IPS DF 6.9 (cell line): Measurements from ENCODE around the gene CPEB4.

Experiments
- DNase-seq: peaks from one replicate; pipeline ENCODE4 v3.0.0-alpha.2; 2013; ENCODE audit warnings: low read depth, low spot score
- H3K27ac ChIP-seq: one replicate; pipeline ENCODE4 v1.5.1; 2013; ENCODE audit warnings: low read length, control low read depth
- H3K27me3 ChIP-seq: 2 replicates; pipeline ENCODE4 v1.6.1; 2013; ENCODE audit warnings: mild to moderate bottlenecking, low read length; ENCODE audit not compliant: control insufficient read depth, insufficient read depth
- H3K36me3 ChIP-seq: 2 replicates; pipeline ENCODE4 v1.6.1; 2013; ENCODE audit warnings: low read length; ENCODE audit not compliant: control insufficient read depth, insufficient read depth
- H3K4me1 ChIP-seq: 2 replicates; pipeline ENCODE4 v1.6.1; 2013; ENCODE audit warnings: low read length; ENCODE audit not compliant: control insufficient read depth, insufficient read depth
- H3K4me3 ChIP-seq: 2 replicates; pipeline ENCODE4 v1.5.1; 2013; ENCODE audit warnings: mild to moderate bottlenecking, low read length
- H3K9me3 ChIP-seq: 2 replicates; pipeline ENCODE4 v1.6.1; 2013; ENCODE audit warnings: low read length, inconsistent platforms; ENCODE audit not compliant: control insufficient read depth, insufficient read depth
- WGBS: extraction: QIAGEN DNeasy Blood & Tissue Kit; methylation state at CpG from one replicate; pipeline ENCODE4 v1.1.7; 2013; ENCODE audit warnings: mixed read lengths, missing lambda C conversion rate; ENCODE audit not compliant: insufficient read length, insufficient coverage; 5-methylcytosine and 5-hydroxymethylcytosine counted together

The CPEB4 gene

GRCh38 chr5:173887610-173888472, at the start of gene CPEB4:
CPEB4 (plus strand) TSS chr5:173888349; CDS start chr5:173889734, 1,385 bp downstream.
- no peaks in the 10 kb centered on the region for H3K27me3 ChIP-seq
- peak; percentile 97 for DNase-seq
- no CpG with 5 or more reads among the region's 55 CpGs for WGBS
- no peaks in the 10 kb centered on the region for H3K36me3 ChIP-seq
- no peak within 1 kb of the TSS for H3K27ac ChIP-seq
- H3K9me3 ChIP-seq = no peaks in the 10 kb centered on the region
- peak within 1 kb of the TSS; percentile 59; the same call in 1 of the 2 replicates for H3K4me3 ChIP-seq
- peaks cover 4% of the 10 kb centered on the region; the same call in 1 of the 2 replicates for H3K4me1 ChIP-seq

GRCh38 chr5:173839117-173839713, 48.9 kb upstream of the CPEB4 start:
- no peak overlapping the region for H3K27ac ChIP-seq
- no peak overlapping the region for H3K4me3 ChIP-seq
- H3K4me1 ChIP-seq = no peaks in the 10 kb centered on the region
- no peaks in the 10 kb centered on the region for H3K9me3 ChIP-seq
- DNase-seq = no peak
- no peaks in the 10 kb centered on the region for H3K36me3 ChIP-seq
- WGBS = no CpG with 5 or more reads among the region's 5 CpGs
- H3K27me3 ChIP-seq = no peaks in the 10 kb centered on the region

GRCh38 chr5:173840111-173840983, 47.8 kb upstream of the CPEB4 start:
- Histone ChIP-seq H3K9me3 (no peaks in the 10 kb centered on the region), H3K36me3 (no peaks in the 10 kb centered on the region), H3K4me1 (no peaks in the 10 kb centered on the region), H3K4me3 (no peak overlapping the region), H3K27ac (no peak overlapping the region), H3K27me3 (no peaks in the 10 kb centered on the region)
- no peak for DNase-seq
- WGBS = no CpG with 5 or more reads among the region's 6 CpGs

- no peak for DNase-seq
- no peaks in the 10 kb centered on the region for H3K4me1 ChIP-seq
These were observed 46.4 kb upstream of the CPEB4 start for GRCh38 chr5:173841710-173842109.

GRCh38 chr5:173843794-173844193, 44.4 kb upstream of the CPEB4 start:
- no peak overlapping the region for H3K27ac ChIP-seq
- no CpG with 5 or more reads among the region's 3 CpGs for WGBS
- H3K4me1 ChIP-seq = no peaks in the 10 kb centered on the region
- DNase-seq = no peak
- no peak overlapping the region for H3K4me3 ChIP-seq
- H3K27me3 ChIP-seq = no peaks in the 10 kb centered on the region
- H3K36me3 ChIP-seq = no peaks in the 10 kb centered on the region
- no peaks in the 10 kb centered on the region for H3K9me3 ChIP-seq

More at GRCh38 chr5:173841710-173842109, 46.4 kb upstream of the CPEB4 start:
- Histone ChIP-seq H3K9me3 (no peaks in the 10 kb centered on the region), H3K36me3 (no peaks in the 10 kb centered on the region), H3K27ac (no peak overlapping the region), H3K27me3 (no peaks in the 10 kb centered on the region), H3K4me3 (no peak overlapping the region)
- WGBS = no CpG with 5 or more reads among the region's 3 CpGs

- no peak overlapping the region for H3K4me3 ChIP-seq
- no peaks in the 10 kb centered on the region for H3K4me1 ChIP-seq
- no peaks in the 10 kb centered on the region for H3K36me3 ChIP-seq
- no peak overlapping the region for H3K27ac ChIP-seq
- H3K27me3 ChIP-seq = no peaks in the 10 kb centered on the region
- H3K9me3 ChIP-seq = no peaks in the 10 kb centered on the region
- DNase-seq = no peak
- WGBS = no CpG with 5 or more reads among the region's 6 CpGs
These were observed 42.8 kb upstream of the CPEB4 start for GRCh38 chr5:173845321-173845720.

- DNase-seq = no peak
- Histone ChIP-seq H3K27me3 (no peaks in the 10 kb centered on the region), H3K4me3 (no peak overlapping the region), H3K9me3 (no peaks in the 10 kb centered on the region), H3K36me3 (no peaks in the 10 kb centered on the region), H3K27ac (no peak overlapping the region), H3K4me1 (no peaks in the 10 kb centered on the region)
- no CpG with 5 or more reads among the region's 1 CpG for WGBS
These were observed 41.1 kb upstream of the CPEB4 start for GRCh38 chr5:173846929-173847501.

GRCh38 chr5:173848986-173849596, 39.1 kb upstream of the CPEB4 start:
- no peak for DNase-seq
- H3K27ac ChIP-seq = no peak overlapping the region
- no peaks in the 10 kb centered on the region for H3K36me3 ChIP-seq
- H3K4me1 ChIP-seq = no peaks in the 10 kb centered on the region
- H3K9me3 ChIP-seq = no peaks in the 10 kb centered on the region
- WGBS = no CpG with 5 or more reads among the region's 2 CpGs
- no peaks in the 10 kb centered on the region for H3K27me3 ChIP-seq
- H3K4me3 ChIP-seq = no peak overlapping the region

- Histone ChIP-seq H3K36me3 (no peaks in the 10 kb centered on the region), H3K9me3 (no peaks in the 10 kb centered on the region), H3K27ac (no peak overlapping the region), H3K4me3 (no peak overlapping the region), H3K4me1 (no peaks in the 10 kb centered on the region), H3K27me3 (no peaks in the 10 kb centered on the region)
- no CpG with 5 or more reads among the region's 4 CpGs for WGBS
- DNase-seq = no peak
These were observed 38.2 kb upstream of the CPEB4 start for GRCh38 chr5:173849908-173850307.
